CD4-positive, alpha-beta memory T cell (primary cell): Measurements from ENCODE around the gene S100A3. TPM values are rescaled to one million over a fixed set of nuclear protein-coding genes. Genes with fewer than 3 reads are reported as not detected.

ENCODE experiments used
- CTCF ChIA-PET: fragments of 350-600 bp; sonication (Branson Sonifier 250); formaldehyde crosslinking; loops from one replicate; lab custom pipeline; 2021; ENCODE audit warnings: inconsistent platforms; ENCODE audit not compliant: partially characterized antibody; lab: Charles Lee
- POLR2A ChIA-PET: fragments of 350-600 bp; sonication (Branson Sonifier 250); formaldehyde crosslinking; loops from one replicate; lab custom pipeline; 2021; ENCODE audit not compliant: partially characterized antibody; lab: Charles Lee
- DNase-seq, 5 donors: peaks; one replicate each; pipeline versions ENCODE4 v3.0.0 to v3.0.0-alpha.2; 2020 to 2022; ENCODE audit warnings: mixed read lengths in 1 of 5
- H3K27ac ChIP-seq: one replicate; pipeline ENCODE4 v1.7.0; 2013; ENCODE audit warnings: low read depth, low read length
- H3K27me3 ChIP-seq: 2 replicates; pipeline ENCODE4 v1.7.0; 2013; ENCODE audit warnings: mild to moderate bottlenecking, low read length, moderate library complexity; ENCODE audit not compliant: insufficient read depth
- H3K36me3 ChIP-seq: 2 replicates; pipeline ENCODE4 v1.7.0; 2013; ENCODE audit warnings: mild to moderate bottlenecking, low read length, moderate library complexity; ENCODE audit not compliant: insufficient read depth
- H3K4me1 ChIP-seq: 2 replicates; pipeline ENCODE4 v1.7.0; 2013; ENCODE audit warnings: mild to moderate bottlenecking, low read length, moderate library complexity; ENCODE audit not compliant: insufficient read depth
- H3K4me3 ChIP-seq, 2 donors: one replicate each; pipeline ENCODE4 v1.7.0; 2013; ENCODE audit warnings: low read length in 2 of 2, mild to moderate bottlenecking in 1 of 2
- H3K9me3 ChIP-seq, 2 donors: one replicate each; pipeline ENCODE4 v1.7.0; 2013; ENCODE audit warnings: low read length in 2 of 2, control low read depth in 1 of 2; ENCODE audit not compliant: control insufficient read depth in 1 of 2
- H3K27ac Mint-ChIP-seq, 7 donors: one replicate each; pipeline ENCODE4 v1.8.0; 2020 to 2021; ENCODE audit warnings: mixed read lengths in 7 of 7, mild to moderate bottlenecking in 6 of 7, inconsistent platforms in 3 of 7, moderate library complexity in 3 of 7
- H3K27me3 Mint-ChIP-seq, 2 donors: one replicate each; pipeline ENCODE4 v1.8.0; 2020 to 2021; ENCODE audit warnings: mixed read lengths in 2 of 2
- H3K36me3 Mint-ChIP-seq, 2 donors: one replicate each; pipeline ENCODE4 v1.8.0; 2020 to 2021; ENCODE audit warnings: mixed read lengths in 2 of 2, inconsistent platforms in 1 of 2, mild to moderate bottlenecking in 1 of 2
- H3K4me1 Mint-ChIP-seq, 4 donors: one replicate each; pipeline ENCODE4 v1.8.0; 2020 to 2021; ENCODE audit warnings: mixed read lengths in 4 of 4, mild to moderate bottlenecking in 1 of 4
- H3K4me3 Mint-ChIP-seq, 8 donors: one replicate each; pipeline ENCODE4 v1.8.0; 2020 to 2021; ENCODE audit warnings: mixed read lengths in 8 of 8, mild to moderate bottlenecking in 7 of 8, moderate library complexity in 6 of 8, inconsistent platforms in 3 of 8
- H3K9me3 Mint-ChIP-seq, 8 donors: one replicate each; pipeline ENCODE4 v1.8.0; 2020 to 2021; ENCODE audit warnings: mixed read lengths in 8 of 8, mild to moderate bottlenecking in 5 of 8, inconsistent platforms in 3 of 8, moderate library complexity in 1 of 8
- intact Hi-C: fragments of 100-400 bp; cut with micrococcal nuclease; formaldehyde crosslinking; loops from one replicate; pipeline ENCODE4 v1.15.1; 2023
- polyA plus RNA-seq, 2 donors: library from polyadenylated mRNA; unstranded; fragments of 300-500 nt; fragmentation: Illumina TruSeq; gene quantifications; one replicate each; pipeline ENCODE4 v1.2.3, GENCODE V29; 2021
- total RNA-seq, 2 experiments: library from RNA; stranded (reverse); gene quantifications; one replicate each; pipeline ENCODE4 v1.2.3, GENCODE V29; 2021

S100A3 gene
- total and polyA plus RNA-seq, 4 experiments from 2014 or later = not detected

DNA sequence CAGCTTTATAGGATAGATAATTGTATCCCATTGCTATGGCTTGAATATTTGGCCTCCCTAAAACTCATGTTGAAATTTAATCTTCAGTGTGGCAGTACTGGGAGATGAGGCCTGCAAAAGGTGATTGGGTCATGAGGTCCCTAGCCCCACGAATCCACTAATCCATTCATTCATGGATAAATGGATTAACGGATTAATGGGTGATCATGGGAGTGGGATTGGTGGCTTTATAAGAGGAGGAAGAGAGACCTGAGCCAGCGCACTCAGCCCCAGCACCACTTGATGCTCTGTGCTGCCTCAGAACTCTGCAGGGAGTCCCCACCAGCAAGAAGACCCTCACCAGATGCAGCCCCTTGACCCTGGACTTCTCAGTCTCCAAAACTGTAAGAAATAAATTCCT lies 45.3 kb downstream of the S100A3 start:
- Histone ChIP-seq H3K27ac (no peak overlapping the region), H3K4me3 (no peak overlapping the region), H3K9me3 (no peaks in the 10 kb centered on the region), H3K4me1 (no peaks in the 10 kb centered on the region), H3K27me3 (peaks cover 8% of the 10 kb centered on the region), H3K36me3 (no peaks in the 10 kb centered on the region)
- DNase-seq = no peak
- CTCF ChIA-PET = no interaction called here
- intact Hi-C loops = no loop called here
- peaks cover 6 to 8% of the 10 kb centered on the region in 2 donors for H3K27me3 Mint-ChIP-seq
- H3K9me3 Mint-ChIP-seq = no peaks in the 10 kb centered on the region
- no peak overlapping the region for H3K4me3 Mint-ChIP-seq
- peak overlapping the region in 1 of 7 donors; percentile 68 for H3K27ac Mint-ChIP-seq
- no peaks in the 10 kb centered on the region for H3K36me3 Mint-ChIP-seq
- H3K4me1 Mint-ChIP-seq = no peaks in the 10 kb centered on the region
- POLR2A ChIA-PET = no interaction called here

DNA sequence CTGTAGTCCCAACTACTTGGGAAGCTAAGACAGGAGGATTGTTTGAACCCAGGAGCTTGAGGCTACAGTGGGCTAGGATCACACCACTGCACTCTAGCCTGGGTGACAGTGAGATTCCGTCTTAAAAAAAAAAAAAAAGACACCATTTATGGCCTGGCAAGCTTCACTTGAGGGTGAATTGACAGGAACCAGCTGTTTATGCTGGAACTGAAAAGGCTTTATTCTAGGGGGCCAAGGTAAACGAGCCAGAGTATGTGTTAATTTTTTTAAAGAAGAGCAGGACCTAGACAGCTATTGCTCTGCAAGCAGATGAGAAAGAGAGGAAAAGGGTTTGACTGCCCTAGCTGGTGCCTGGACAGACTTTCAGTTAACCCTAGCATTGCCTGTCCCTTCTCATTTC lies 50.3 kb downstream of the S100A3 start:
- no peak overlapping the region for H3K27ac Mint-ChIP-seq
- H3K9me3 Mint-ChIP-seq = peaks cover 0 to 2% (median 0%) of the 10 kb centered on the region in 8 donors

More for the DNA sequence above, 50.3 kb downstream of the S100A3 start:
- Histone ChIP-seq H3K27me3 (peaks cover 8% of the 10 kb centered on the region), H3K9me3 (no peaks in the 10 kb centered on the region), H3K4me3 (no peak overlapping the region), H3K4me1 (no peaks in the 10 kb centered on the region), H3K27ac (no peak overlapping the region), H3K36me3 (no peaks in the 10 kb centered on the region)
- peaks cover 0 to 7% (median 0%) of the 10 kb centered on the region in 4 donors for H3K4me1 Mint-ChIP-seq
- no peak overlapping the region for H3K4me3 Mint-ChIP-seq
- ChIA-PET CTCF (interaction anchor here (1.6 to 1.9 kb wide), 3 partner anchors 12 to 146 kb away, joined by 6 to 8 read pairs (median 7); no protein-coding TSS in a partner anchor), POLR2A (no interaction called here)
- no peak for DNase-seq
- peaks cover 11 to 21% of the 10 kb centered on the region in 2 donors for H3K27me3 Mint-ChIP-seq
- intact Hi-C loops = no loop called here
- no peaks in the 10 kb centered on the region for H3K36me3 Mint-ChIP-seq

Other genes with a start within 250 kb of the S100A3 start
- gene PGLYRP3, start 236.3 kb downstream of the S100A3 start, total RNA-seq = not detected
- gene PGLYRP3, start 236.3 kb downstream of the S100A3 start, polyA plus RNA-seq = not detected
- gene PGLYRP4, start 200.4 kb downstream of the S100A3 start, total RNA-seq = not detected
- not detected for gene PGLYRP4, start 200.4 kb downstream of the S100A3 start, polyA plus RNA-seq
- gene S100A9, start 191.4 kb downstream of the S100A3 start, total RNA-seq = 1 to 10 TPM; 7.4 to 7.7 TPM
- 10 to 100 TPM in 1 of 2 donors, 1 to 10 TPM in 1; 8.0 to 11.6 TPM for gene S100A9, start 191.4 kb downstream of the S100A3 start, polyA plus RNA-seq
- not detected for gene S100A12, start 173.6 kb downstream of the S100A3 start, total RNA-seq
- gene S100A12, start 173.6 kb downstream of the S100A3 start, polyA plus RNA-seq = under 1 TPM in 1 of 2 donors, not detected in 1; 0.95 TPM
- gene S100A8, start 158.2 kb downstream of the S100A3 start, total RNA-seq = under 1 TPM in 1 of 2 experiments, not detected in 1; 0.73 TPM
- 1 to 10 TPM; 1.6 to 4.0 TPM for gene S100A8, start 158.2 kb downstream of the S100A3 start, polyA plus RNA-seq
- gene S100A7A, start 132.7 kb downstream of the S100A3 start, total RNA-seq = not detected
- gene S100A7A, start 132.7 kb downstream of the S100A3 start, polyA plus RNA-seq = not detected
- not detected for gene S100A7, start 88.6 kb downstream of the S100A3 start, total RNA-seq
- not detected for gene S100A7, start 88.6 kb downstream of the S100A3 start, polyA plus RNA-seq
- 100 to 1,000 TPM; 342 to 356 TPM for gene S100A6, start 13.3 kb downstream of the S100A3 start, total RNA-seq
- gene S100A6, start 13.3 kb downstream of the S100A3 start, polyA plus RNA-seq = 100 to 1,000 TPM; 848 to 918 TPM
- 1 to 10 TPM in 1 of 2 experiments, under 1 TPM in 1; 0.93 to 1.8 TPM for gene S100A5, start 8.3 kb downstream of the S100A3 start, total RNA-seq
- 1 to 10 TPM in 1 of 2 donors, not detected in 1; 1.5 TPM for gene S100A5, start 8.3 kb downstream of the S100A3 start, polyA plus RNA-seq
- gene S100A4, start 3.5 kb downstream of the S100A3 start, total RNA-seq = 100 to 1,000 TPM; 329 to 346 TPM
- gene S100A4, start 3.5 kb downstream of the S100A3 start, polyA plus RNA-seq = 1,000 to 10,000 TPM; 2,886 to 3,815 TPM
- under 1 TPM in 1 of 2 experiments, not detected in 1; 0.87 TPM for gene S100A2, start 16.6 kb upstream of the S100A3 start, total RNA-seq
- 1 to 10 TPM; 1.0 to 1.7 TPM for gene S100A2, start 16.6 kb upstream of the S100A3 start, polyA plus RNA-seq
- not detected for gene S100A16, start 63.9 kb upstream of the S100A3 start, total RNA-seq
- not detected for gene S100A16, start 63.9 kb upstream of the S100A3 start, polyA plus RNA-seq
- not detected for gene S100A14, start 67.1 kb upstream of the S100A3 start, total RNA-seq
- gene S100A14, start 67.1 kb upstream of the S100A3 start, polyA plus RNA-seq = not detected
- gene S100A13, start 78.2 kb upstream of the S100A3 start, total RNA-seq = 1 to 10 TPM; 4.3 to 5.2 TPM
- under 1 TPM in 1 of 2 donors, not detected in 1; 0.56 TPM for gene S100A13, start 78.2 kb upstream of the S100A3 start, polyA plus RNA-seq
- not detected for gene S100A1, start 79.2 kb upstream of the S100A3 start, total RNA-seq
- gene S100A1, start 79.2 kb upstream of the S100A3 start, polyA plus RNA-seq = not detected
- 100 to 1,000 TPM; 144 to 149 TPM for gene CHTOP, start 84.8 kb upstream of the S100A3 start, total RNA-seq
- 10 to 100 TPM; 42.2 to 75.5 TPM for gene CHTOP, start 84.8 kb upstream of the S100A3 start, polyA plus RNA-seq
- gene SNAPIN, start 109.4 kb upstream of the S100A3 start, total RNA-seq = 10 to 100 TPM; 26.4 to 28.2 TPM
- gene SNAPIN, start 109.4 kb upstream of the S100A3 start, polyA plus RNA-seq = 10 to 100 TPM; 74.4 to 85.6 TPM
- 10 to 100 TPM; 82.3 to 87.8 TPM for gene ILF2, start 121.7 kb upstream of the S100A3 start, total RNA-seq
- 100 to 1,000 TPM; 136 to 200 TPM for gene ILF2, start 121.7 kb upstream of the S100A3 start, polyA plus RNA-seq
- not detected for gene NPR1, start 129.4 kb upstream of the S100A3 start, total RNA-seq
- gene NPR1, start 129.4 kb upstream of the S100A3 start, polyA plus RNA-seq = not detected
- gene INTS3, start 178.8 kb upstream of the S100A3 start, total RNA-seq = 10 to 100 TPM; 49.1 to 53.0 TPM
- gene INTS3, start 178.8 kb upstream of the S100A3 start, polyA plus RNA-seq = 10 to 100 TPM in 1 of 2 donors, 1 to 10 TPM in 1; 8.1 to 12.5 TPM
- gene SLC27A3, start 226.1 kb upstream of the S100A3 start, total RNA-seq = 10 to 100 TPM; 18.2 to 20.5 TPM
- gene SLC27A3, start 226.1 kb upstream of the S100A3 start, polyA plus RNA-seq = 1 to 10 TPM; 7.9 to 9.2 TPM